Left hindlimb (tissue), 1 donor: ENCODE results near the gene ARMCX1.
"Not testable (repeated sequence)": the region's sequence is repeated elsewhere in the genome, so short reads cannot be mapped to it uniquely, and the experiment has no call there.

Experiments
- DNase-seq: peaks from one replicate; pipeline ENCODE4 v3.0.0-alpha.2; 2018

Gene ARMCX1

DNA sequence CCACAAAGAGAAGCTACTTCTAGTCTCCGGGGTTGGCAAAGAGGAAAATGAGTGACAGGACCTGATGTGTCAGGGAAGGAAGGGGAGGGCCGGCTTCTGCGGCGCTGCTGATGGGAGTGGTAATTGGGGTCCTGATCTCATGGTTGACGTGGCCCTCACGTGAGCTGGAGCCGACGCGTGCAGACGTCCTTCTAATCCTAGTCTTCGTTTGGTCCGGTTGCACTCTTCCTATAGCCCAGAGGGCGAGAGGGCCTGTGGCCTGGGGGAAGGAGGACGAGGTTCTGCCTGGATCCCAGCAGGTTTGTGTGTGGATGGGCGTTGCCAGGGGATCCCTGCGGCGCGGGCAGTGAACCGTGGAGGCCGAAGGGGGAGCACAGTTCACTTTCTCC lies at the start of gene ARMCX1:
ARMCX1 (plus strand) TSS at position 186 of the 389 bp plus-strand sequence. CDS start 2,384 bp downstream, outside the sequence.
- DNase-seq = peak; percentile 88

- DNase-seq = not testable (repeated sequence)
Measured at GRCh38 chrX:101502929-101503328, 47.4 kb upstream of the ARMCX1 start.

GRCh38 chrX:101507372-101507771 lies 43.0 kb upstream of the ARMCX1 start:
- no peak for DNase-seq

GRCh38 chrX:101507986-101508385 lies 42.4 kb upstream of the ARMCX1 start:
- no peak for DNase-seq

DNA sequence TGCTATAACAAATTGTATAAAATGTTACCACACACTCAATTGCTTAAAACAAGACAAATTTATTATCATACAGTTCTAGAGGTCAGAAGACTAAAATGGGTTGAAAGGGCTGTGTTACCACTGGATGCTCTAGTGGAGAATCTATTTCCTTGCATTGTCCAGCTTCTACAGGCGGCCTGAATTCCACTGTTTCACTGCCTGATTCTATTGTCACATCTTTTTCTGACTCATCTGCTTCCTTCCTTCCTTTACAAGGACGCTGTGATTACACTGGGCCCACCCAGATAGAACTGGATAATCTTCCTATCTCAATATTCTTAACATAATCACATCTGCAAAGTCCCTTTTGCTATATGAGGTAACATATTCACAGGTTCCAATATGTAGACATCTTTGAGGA lies 19.4 kb upstream of the ARMCX1 start:
- no peak for DNase-seq

DNA sequence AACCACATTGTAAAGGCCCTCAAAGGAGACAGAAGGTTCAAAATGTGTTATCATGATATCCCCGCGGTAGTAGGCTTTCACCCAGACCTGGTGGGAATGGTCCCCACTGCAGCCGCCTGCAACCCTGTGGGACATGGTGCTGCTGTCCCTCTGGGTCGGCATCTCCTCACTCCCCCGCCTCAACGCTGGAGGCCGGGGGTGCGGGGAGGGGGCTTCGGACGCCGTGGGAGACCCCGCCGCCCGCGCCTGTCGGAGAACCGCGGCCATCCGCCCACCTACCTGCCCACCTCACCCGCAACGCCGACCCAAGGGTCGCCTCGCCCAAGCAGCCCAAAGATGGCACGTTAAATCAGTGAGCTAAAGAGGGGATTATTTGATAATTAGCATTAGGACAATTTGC lies 11.2 kb upstream of the ARMCX1 start:
- DNase-seq = no peak

DNA sequence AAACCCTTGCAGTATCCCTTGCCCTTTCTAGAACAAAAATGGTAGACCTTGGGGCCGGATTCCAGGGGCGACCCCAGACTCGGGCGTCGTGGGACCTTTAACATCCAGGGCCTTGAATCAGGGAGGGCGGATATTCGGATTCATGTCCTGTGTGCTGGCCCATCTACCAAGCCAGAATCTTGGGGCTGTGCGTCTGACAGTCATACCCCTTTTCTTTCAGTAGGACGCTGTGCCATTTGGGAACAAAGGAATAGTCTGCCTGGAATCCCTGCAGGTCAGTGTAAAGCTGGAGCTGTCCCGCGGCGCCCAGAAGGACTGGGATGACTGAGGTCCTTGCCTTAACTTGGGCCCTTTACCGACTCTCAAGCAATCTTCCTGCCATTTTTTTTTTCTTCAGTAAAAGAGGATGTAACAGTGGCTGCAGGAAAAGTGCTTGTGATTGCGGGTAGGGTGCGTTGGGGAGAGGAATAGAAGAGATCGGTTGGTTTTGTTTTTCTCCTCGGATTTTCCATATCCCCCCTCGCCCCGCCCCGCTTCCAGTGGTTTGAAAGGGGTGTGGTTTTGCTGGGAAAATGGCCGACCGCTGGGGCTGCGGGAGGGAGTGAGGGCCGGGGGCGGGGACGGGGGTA lies 518 bp downstream of the ARMCX1 start:
- peak; percentile 80 for DNase-seq

DNA sequence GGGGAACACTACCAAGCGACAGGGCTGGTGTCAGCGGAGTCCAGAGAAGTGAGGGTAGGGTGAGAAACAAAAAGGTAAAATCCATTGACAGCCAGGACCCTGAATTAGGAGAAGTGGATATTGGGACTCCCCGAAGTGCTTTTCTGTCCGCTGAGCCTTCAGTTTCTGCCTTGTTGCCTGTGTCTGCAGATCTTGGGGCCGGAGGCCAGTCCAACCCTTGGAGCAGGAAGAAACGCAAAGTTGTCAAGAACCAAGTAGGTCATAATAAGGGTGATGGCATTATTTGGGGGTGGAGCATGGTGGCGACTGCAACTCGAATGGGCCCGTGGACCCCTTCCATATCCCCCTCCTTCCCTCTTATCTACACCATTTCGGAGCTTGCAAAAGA lies 1.0 kb downstream of the ARMCX1 start:
- DNase-seq = no peak

DNA sequence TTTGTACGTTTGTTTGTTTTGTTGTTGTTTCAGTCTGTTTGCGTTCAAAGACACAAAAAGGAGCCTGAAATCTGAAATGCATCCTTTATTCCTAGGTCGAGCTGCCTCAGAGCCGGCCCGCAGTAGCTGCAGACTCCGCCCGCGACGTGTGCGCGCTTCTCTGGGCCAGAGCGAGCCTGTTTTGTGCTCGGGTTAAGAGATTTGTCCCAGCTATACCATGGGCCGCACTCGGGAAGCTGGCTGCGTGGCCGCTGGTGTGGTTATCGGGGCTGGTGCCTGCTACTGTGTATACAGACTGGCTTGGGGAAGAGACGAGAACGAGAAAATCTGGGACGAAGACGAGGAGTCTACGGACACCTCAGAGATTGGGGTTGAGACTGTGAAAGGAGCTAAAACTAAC lies 2.4 kb downstream of the ARMCX1 start:
- DNase-seq = no peak

GRCh38 chrX:101564651-101565050 lies 14.3 kb downstream of the ARMCX1 start:
- no peak for DNase-seq

- DNase-seq = peak; percentile 32
Measured at GRCh38 chrX:101595739-101596419, 45.5 kb downstream of the ARMCX1 start.

DNA sequence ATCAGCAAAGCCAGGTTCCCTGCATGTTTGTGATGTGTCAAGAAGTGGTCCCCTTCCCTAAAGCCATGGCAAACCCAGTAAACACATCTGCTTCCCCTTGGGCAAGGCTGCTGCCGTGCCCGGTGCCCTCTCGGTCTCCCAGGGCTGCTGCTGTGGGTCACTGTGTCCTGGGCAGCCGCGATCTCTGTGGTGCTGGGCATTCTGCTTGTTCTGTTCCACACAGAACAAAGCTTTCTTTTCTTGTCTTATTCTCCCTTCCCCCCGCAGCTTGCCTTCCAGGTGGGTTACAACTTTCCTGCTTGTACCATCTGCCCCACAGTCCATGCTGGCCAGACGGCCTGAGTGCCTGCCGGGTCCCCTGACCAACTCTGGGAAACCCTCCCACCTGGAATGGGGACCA lies 49.2 kb downstream of the ARMCX1 start:
- not testable (repeated sequence) for DNase-seq

DNA sequence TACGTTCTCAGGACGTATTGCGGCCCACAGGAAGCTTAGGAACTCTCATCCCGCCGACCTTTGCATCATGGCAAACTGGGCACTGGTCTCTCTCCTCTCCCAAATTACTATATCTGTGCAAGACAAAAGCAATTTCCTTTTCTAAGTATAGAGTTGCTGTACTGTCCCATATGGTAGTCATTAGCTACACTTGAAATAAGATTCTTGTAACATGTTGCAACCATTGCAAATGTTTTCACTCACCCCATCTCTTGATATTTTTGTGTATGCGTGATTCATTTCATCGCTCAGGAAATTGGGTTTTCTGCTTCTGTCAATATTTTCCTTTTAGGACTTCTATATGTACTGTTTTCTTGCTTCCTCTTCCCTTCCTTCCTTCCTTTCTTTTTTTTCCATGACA lies 51.7 kb downstream of the ARMCX1 start:
- no peak for DNase-seq
